GM12872 (cell line): ENCODE data around the gene MAMDC4.

ENCODE experiments used
- CTCF ChIP-seq: IDR thresholded peaks from 3 replicates; pipeline ENCODE4 v1.5.1; 2011; ENCODE audit warnings: low read depth, mild to moderate bottlenecking, low read length, moderate library complexity; ENCODE audit not compliant: insufficient read depth

MAMDC4 gene

GRCh38 chr9:136856079-136856476 lies 3.9 kb downstream of the MAMDC4 start:
- no peak for TF ChIP-seq CTCF

GRCh38 chr9:136856541-136857141 lies 4.5 kb downstream of the MAMDC4 start:
- 0 out of 3 replicates have a peak, but pooled peaks have one; percentile 23 for TF ChIP-seq CTCF

- no peak for TF ChIP-seq CTCF
These were observed 5.0 kb downstream of the MAMDC4 start for GRCh38 chr9:136857166-136857565.

- TF ChIP-seq CTCF: no peak
These were observed 5.7 kb downstream of the MAMDC4 start for GRCh38 chr9:136857581-136858412.

- no peak for TF ChIP-seq CTCF
These were observed 6.3 kb downstream of the MAMDC4 start for GRCh38 chr9:136858452-136858843.

GRCh38 chr9:136858844-136859757 lies 7.0 kb downstream of the MAMDC4 start:
- TF ChIP-seq CTCF: no peak

GRCh38 chr9:136860529-136860928 lies 8.4 kb downstream of the MAMDC4 start:
- no peak for TF ChIP-seq CTCF
